Ectodermal cell (in vitro differentiated cells): ENCODE measurements around the gene WNK1.

Source experiments
- H3K27ac ChIP-seq: 2 replicates; pipeline ENCODE4 v1.7.0; 2013; ENCODE audit warnings: mild to moderate bottlenecking, low read depth, low read length; ENCODE audit not compliant: insufficient read depth, poor library complexity, severe bottlenecking
- H3K27me3 ChIP-seq: 2 replicates; pipeline ENCODE4 v1.7.0; 2013; ENCODE audit warnings: mild to moderate bottlenecking, low read length; ENCODE audit not compliant: insufficient read depth, control insufficient read depth, poor library complexity, severe bottlenecking
- H3K36me3 ChIP-seq: one replicate; pipeline ENCODE4 v1.7.0; 2013; ENCODE audit warnings: low read length; ENCODE audit not compliant: control insufficient read depth, insufficient read depth
- H3K4me1 ChIP-seq: one replicate; pipeline ENCODE4 v1.7.0; 2013; ENCODE audit warnings: low read length; ENCODE audit not compliant: control insufficient read depth, insufficient read depth
- H3K4me3 ChIP-seq: 2 replicates; pipeline ENCODE4 v1.7.0; 2013; ENCODE audit warnings: low read depth, low read length, control low read depth; ENCODE audit not compliant: insufficient read depth
- H3K9me3 ChIP-seq: 2 replicates; pipeline ENCODE4 v1.7.0; 2013; ENCODE audit warnings: mild to moderate bottlenecking, low read length, moderate library complexity; ENCODE audit not compliant: control insufficient read depth
- WGBS, 2 experiments: methylation state at CpG; one replicate each; pipeline ENCODE4 v1.1.7; 2013; ENCODE audit warnings: missing lambda C conversion rate in 2 of 2; 5-methylcytosine and 5-hydroxymethylcytosine counted together

The WNK1 gene

GRCh38 chr12:817941-818600, 65.7 kb downstream of the WNK1 start:
- Histone ChIP-seq H3K27ac (no peak overlapping the region), H3K9me3 (no peaks in the 10 kb centered on the region), H3K4me3 (no peak overlapping the region), H3K4me1 (no peaks in the 10 kb centered on the region), H3K36me3 (peaks cover 2% of the 10 kb centered on the region), H3K27me3 (no peaks in the 10 kb centered on the region)
- 91 to 95% methylated on average over 2 of the region's 3 CpGs for WGBS, 2 experiments

GRCh38 chr12:818733-819132, 66.4 kb downstream of the WNK1 start:
- H3K4me1 ChIP-seq, result no peaks in the 10 kb centered on the region
- no peaks in the 10 kb centered on the region for H3K9me3 ChIP-seq
- WGBS, 2 experiments, result 97 to 100% methylated on average over 4 to 5 of the region's 5 CpGs
- no peak overlapping the region for H3K27ac ChIP-seq
- no peak overlapping the region for H3K4me3 ChIP-seq
- H3K27me3 ChIP-seq, result no peaks in the 10 kb centered on the region
- H3K36me3 ChIP-seq, result peaks cover 2% of the 10 kb centered on the region

GRCh38 chr12:820336-820735, 68.0 kb downstream of the WNK1 start:
- no peak overlapping the region for H3K27ac ChIP-seq
- WGBS, 2 experiments, result 91 to 100% methylated on average over 1 of the region's 1 CpG
- no peaks in the 10 kb centered on the region for H3K27me3 ChIP-seq
- H3K4me1 ChIP-seq, result no peaks in the 10 kb centered on the region
- H3K4me3 ChIP-seq, result no peak overlapping the region
- H3K9me3 ChIP-seq, result no peaks in the 10 kb centered on the region
- no peaks in the 10 kb centered on the region for H3K36me3 ChIP-seq

DNA sequence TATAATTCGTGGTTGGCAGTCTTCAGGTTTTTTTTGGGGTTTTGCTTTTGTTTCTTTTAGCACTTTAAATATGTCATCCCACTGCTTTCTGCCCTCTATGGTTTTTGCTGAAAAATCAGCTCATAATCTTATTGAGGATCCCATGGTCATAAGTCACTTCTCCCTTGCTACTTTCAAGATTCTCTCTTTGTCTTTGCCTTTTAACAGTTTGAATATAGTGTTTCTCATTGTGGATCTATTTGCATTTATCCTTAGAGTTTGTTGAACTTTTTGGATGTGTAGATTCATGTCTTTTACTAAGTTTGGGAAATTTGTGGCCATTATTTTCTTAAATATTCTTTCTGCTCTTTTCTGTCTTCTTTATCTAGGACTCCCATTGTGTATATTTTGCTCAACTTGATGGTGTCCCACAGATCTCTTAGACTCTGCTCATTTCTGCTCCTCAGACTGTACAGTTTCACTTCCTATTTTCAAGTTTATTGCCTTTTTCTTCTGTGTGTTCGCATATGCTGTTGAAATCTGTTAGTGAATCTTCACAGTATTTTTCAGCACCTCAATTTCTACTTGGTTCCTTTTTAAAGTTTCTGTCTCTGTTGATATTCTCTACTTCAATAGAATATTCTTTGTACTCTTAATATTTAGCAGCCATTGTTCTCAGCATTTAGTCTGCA, 70.8 kb downstream of the WNK1 start:
- Histone ChIP-seq H3K27me3 (no peaks in the 10 kb centered on the region), H3K36me3 (no peaks in the 10 kb centered on the region), H3K4me1 (no peaks in the 10 kb centered on the region), H3K27ac (no peak overlapping the region), H3K4me3 (no peak overlapping the region), H3K9me3 (no peaks in the 10 kb centered on the region)
- WGBS, 2 experiments, result 86 to 100% methylated on average over 1 of the region's 2 CpGs

- Histone ChIP-seq H3K4me1 (no peaks in the 10 kb centered on the region), H3K9me3 (no peaks in the 10 kb centered on the region), H3K36me3 (peaks cover 14% of the 10 kb centered on the region), H3K27me3 (no peaks in the 10 kb centered on the region), H3K27ac (no peak overlapping the region), H3K4me3 (no peak overlapping the region)
- WGBS, 2 experiments, result 100% methylated on average over 1 of the region's 1 CpG
These were observed 74.0 kb downstream of the WNK1 start for GRCh38 chr12:826331-826730.

DNA sequence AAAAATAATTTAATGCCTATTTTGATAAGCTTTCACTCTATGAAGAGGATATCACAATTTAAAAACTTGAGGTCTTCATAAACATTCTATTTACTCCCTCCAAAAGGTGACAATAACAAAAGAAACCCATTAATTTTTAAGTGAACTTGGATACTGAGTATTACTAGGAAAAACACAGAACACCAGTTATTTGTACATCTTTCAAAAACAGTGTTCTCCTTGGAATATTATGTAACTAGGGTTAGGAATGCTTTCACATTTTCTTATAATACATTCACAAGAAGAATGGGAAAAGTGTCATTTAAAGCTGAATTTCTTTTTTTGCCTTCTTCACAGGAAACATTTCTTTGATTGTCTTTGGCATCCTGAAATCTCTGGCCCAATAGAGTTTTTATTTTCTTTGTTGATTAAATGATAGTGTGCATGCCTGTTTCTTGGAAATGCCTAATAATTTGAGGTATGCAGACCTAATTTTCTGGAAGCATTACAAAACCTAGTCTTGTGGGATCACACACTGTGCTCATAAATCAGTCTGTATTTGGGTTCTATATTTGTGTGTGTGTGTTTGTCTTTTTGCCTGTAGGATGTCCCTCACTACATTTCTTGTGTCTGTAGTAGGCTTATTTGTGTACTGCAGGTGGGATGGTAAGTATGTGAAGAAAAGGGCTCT, 76.5 kb downstream of the WNK1 start:
- no peak overlapping the region for H3K4me3 ChIP-seq
- no peak overlapping the region for H3K27ac ChIP-seq
- H3K27me3 ChIP-seq, result no peaks in the 10 kb centered on the region
- H3K36me3 ChIP-seq, result peaks cover 14% of the 10 kb centered on the region
- H3K9me3 ChIP-seq, result no peaks in the 10 kb centered on the region
- H3K4me1 ChIP-seq, result no peaks in the 10 kb centered on the region

GRCh38 chr12:830111-830867, 77.9 kb downstream of the WNK1 start:
- H3K27me3 ChIP-seq, result no peaks in the 10 kb centered on the region
- H3K9me3 ChIP-seq, result no peaks in the 10 kb centered on the region
- H3K4me3 ChIP-seq, result no peak overlapping the region
- H3K4me1 ChIP-seq, result no peaks in the 10 kb centered on the region
- H3K27ac ChIP-seq, result no peak overlapping the region
- peaks cover 14% of the 10 kb centered on the region for H3K36me3 ChIP-seq
- 96 to 97% methylated on average over 4 of the region's 4 CpGs for WGBS, 2 experiments

GRCh38 chr12:835754-836518, 83.6 kb downstream of the WNK1 start:
- no peak overlapping the region for H3K27ac ChIP-seq
- no peaks in the 10 kb centered on the region for H3K9me3 ChIP-seq
- no peaks in the 10 kb centered on the region for H3K27me3 ChIP-seq
- H3K4me1 ChIP-seq, result no peaks in the 10 kb centered on the region
- WGBS, 2 experiments, result 93 to 98% methylated on average over 2 of the region's 3 CpGs
- no peaks in the 10 kb centered on the region for H3K36me3 ChIP-seq
- H3K4me3 ChIP-seq, result no peak overlapping the region

- no peaks in the 10 kb centered on the region for H3K36me3 ChIP-seq
- no peaks in the 10 kb centered on the region for H3K27me3 ChIP-seq
- WGBS, 2 experiments, result 95 to 97% methylated on average over 6 of the region's 6 CpGs
- H3K4me3 ChIP-seq, result no peak overlapping the region
- H3K4me1 ChIP-seq, result no peaks in the 10 kb centered on the region
- H3K27ac ChIP-seq, result no peak overlapping the region
- H3K9me3 ChIP-seq, result no peaks in the 10 kb centered on the region
These were observed 84.6 kb downstream of the WNK1 start for GRCh38 chr12:836952-837351.
